Peyer's patch (tissue), 4 donors: ENCODE measurements around the gene IGSF8.

ENCODE experiments used
- POLR2A ChIP-seq, 2 donors: fragments of 450-650 bp; IDR thresholded peaks; one replicate each; pipeline ENCODE4 v1.5.1; 2017; ENCODE audit warnings: antibody characterized with exemption in 2 of 2, mild to moderate bottlenecking in 2 of 2, moderate library complexity in 2 of 2
- TF ChIP-seq, protein P1 (sequence below), 6 experiments: fragments of 450-650 bp in 4 of 6; fragments of 200-600 bp in 2 of 6; sonication (generic) in 1 of 6; IDR thresholded peaks; one replicate each; pipeline ENCODE4 v1.5.1; 2017 to 2019; ENCODE audit warnings: antibody characterized with exemption in 6 of 6, mild to moderate bottlenecking in 3 of 6, moderate library complexity in 1 of 6

DNA sequence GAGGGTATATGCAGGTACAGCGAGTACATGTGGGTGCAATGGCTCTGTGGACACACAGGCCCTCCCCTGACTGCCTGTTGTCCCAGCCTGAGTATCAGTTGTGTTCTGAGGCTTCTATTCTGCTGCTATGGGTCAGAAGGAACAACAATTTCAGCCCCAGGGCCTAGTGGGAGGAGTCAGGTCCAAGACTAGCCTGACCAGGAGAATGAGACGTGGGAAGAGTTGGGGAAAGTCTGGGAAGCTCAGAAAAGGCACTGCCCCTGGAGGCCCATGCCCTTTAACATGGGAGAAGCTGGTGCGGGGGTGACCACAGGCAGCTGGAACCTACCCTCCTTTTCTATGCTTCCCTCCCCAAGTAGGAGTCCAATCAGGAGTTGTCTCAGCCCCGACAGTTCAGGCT lies 7.7 kb downstream of the IGSF8 start:
- TF ChIP-seq, protein P1, sequence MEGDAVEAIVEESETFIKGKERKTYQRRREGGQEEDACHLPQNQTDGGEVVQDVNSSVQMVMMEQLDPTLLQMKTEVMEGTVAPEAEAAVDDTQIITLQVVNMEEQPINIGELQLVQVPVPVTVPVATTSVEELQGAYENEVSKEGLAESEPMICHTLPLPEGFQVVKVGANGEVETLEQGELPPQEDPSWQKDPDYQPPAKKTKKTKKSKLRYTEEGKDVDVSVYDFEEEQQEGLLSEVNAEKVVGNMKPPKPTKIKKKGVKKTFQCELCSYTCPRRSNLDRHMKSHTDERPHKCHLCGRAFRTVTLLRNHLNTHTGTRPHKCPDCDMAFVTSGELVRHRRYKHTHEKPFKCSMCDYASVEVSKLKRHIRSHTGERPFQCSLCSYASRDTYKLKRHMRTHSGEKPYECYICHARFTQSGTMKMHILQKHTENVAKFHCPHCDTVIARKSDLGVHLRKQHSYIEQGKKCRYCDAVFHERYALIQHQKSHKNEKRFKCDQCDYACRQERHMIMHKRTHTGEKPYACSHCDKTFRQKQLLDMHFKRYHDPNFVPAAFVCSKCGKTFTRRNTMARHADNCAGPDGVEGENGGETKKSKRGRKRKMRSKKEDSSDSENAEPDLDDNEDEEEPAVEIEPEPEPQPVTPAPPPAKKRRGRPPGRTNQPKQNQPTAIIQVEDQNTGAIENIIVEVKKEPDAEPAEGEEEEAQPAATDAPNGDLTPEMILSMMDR (IDR thresholded peaks at IDR 0.05), result no peak
- no peak for TF ChIP-seq POLR2A (IDR thresholded peaks at IDR 0.05)
